ENCODE measurements around the gene TSFM. TPM values are rescaled to one million over a fixed set of nuclear protein-coding genes. Genes with fewer than 3 reads are reported as not detected.

The TSFM gene
- total RNA-seq, 2 donors from 2014 or later = 37.7 to 39.9 TPM

- Mint-ChIP-seq H3K9me3 (no peaks in the 10 kb centered on the region), H3K4me1 (peaks cover 19% of the 10 kb centered on the region), H3K4me3 (no peak overlapping the region), H3K27ac (no peak overlapping the region), H3K36me3 (ENCODE audit: low read depth) (peaks cover 23% of the 10 kb centered on the region), H3K27me3 (ENCODE audit: insufficient read depth) (peaks cover 30% of the 10 kb centered on the region)
- peaks cover 6% of the 10 kb centered on the region for H3K4me1 ChIP-seq (ENCODE audit: control insufficient read depth, insufficient read depth, low read length)
- no peak overlapping the region for H3K9ac ChIP-seq (ENCODE audit: extremely low read depth, low read length, poor library complexity, severe bottlenecking)
- H3K36me3 ChIP-seq (ENCODE audit: control insufficient read depth, insufficient read depth, low read length) = peaks cover 31% of the 10 kb centered on the region
- peaks cover 27% of the 10 kb centered on the region for H3K27me3 ChIP-seq (ENCODE audit: control insufficient read depth, insufficient read depth, low read length, poor library complexity, severe bottlenecking)
- TF ChIP-seq, protein P1, sequence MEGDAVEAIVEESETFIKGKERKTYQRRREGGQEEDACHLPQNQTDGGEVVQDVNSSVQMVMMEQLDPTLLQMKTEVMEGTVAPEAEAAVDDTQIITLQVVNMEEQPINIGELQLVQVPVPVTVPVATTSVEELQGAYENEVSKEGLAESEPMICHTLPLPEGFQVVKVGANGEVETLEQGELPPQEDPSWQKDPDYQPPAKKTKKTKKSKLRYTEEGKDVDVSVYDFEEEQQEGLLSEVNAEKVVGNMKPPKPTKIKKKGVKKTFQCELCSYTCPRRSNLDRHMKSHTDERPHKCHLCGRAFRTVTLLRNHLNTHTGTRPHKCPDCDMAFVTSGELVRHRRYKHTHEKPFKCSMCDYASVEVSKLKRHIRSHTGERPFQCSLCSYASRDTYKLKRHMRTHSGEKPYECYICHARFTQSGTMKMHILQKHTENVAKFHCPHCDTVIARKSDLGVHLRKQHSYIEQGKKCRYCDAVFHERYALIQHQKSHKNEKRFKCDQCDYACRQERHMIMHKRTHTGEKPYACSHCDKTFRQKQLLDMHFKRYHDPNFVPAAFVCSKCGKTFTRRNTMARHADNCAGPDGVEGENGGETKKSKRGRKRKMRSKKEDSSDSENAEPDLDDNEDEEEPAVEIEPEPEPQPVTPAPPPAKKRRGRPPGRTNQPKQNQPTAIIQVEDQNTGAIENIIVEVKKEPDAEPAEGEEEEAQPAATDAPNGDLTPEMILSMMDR (conservative IDR thresholded peaks at IDR 0.05) = no peak
- 99% methylated on average over 9 to 11 of the region's 11 CpGs for WGBS, 2 experiments (ENCODE audit: insufficient coverage in 1 of 2, insufficient read length in 1 of 2)
- H3K27ac ChIP-seq (ENCODE audit: low read depth, low read length) = no peak overlapping the region
- no peaks in the 10 kb centered on the region for H3K9me3 ChIP-seq (ENCODE audit: control insufficient read depth, low read length)
- DNase-seq = no peak
- no peak overlapping the region for H3K4me3 ChIP-seq (ENCODE audit: low read length)
Measured at GRCh38 chr12:57769594-57769993, 13.0 kb upstream of the TSFM start.

DNA sequence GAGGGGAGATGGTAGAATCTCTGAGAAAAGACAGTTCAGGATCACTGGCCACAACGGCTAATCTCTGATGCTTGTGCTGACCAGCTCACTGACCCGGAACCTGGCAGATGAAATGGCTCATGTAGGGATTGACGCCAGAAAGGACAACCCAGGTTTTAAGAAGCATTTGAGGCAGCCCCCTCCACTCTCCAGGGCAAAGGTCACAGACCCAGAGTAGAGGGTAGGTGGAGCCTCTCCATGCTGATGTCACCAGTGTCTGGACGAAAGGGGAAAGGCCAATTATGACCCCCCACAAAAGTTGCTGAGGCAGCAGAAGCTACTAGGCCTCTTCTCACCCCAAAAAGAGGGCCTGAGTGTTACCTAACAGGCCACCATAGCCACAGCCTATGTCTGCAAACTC, 11.9 kb upstream of the TSFM start:
- no peak overlapping the region for H3K9ac ChIP-seq (ENCODE audit: extremely low read depth, low read length, poor library complexity, severe bottlenecking)
- WGBS, 2 experiments (ENCODE audit: insufficient coverage in 1 of 2, insufficient read length in 1 of 2) = 91 to 93% methylated on average over 4 of the region's 4 CpGs
- peaks cover 6% of the 10 kb centered on the region for H3K4me1 ChIP-seq (ENCODE audit: control insufficient read depth, insufficient read depth, low read length)
- peaks cover 25% of the 10 kb centered on the region for H3K36me3 Mint-ChIP-seq (ENCODE audit: low read depth)
- H3K9me3 Mint-ChIP-seq = no peaks in the 10 kb centered on the region
- TF ChIP-seq, protein P1 (conservative IDR thresholded peaks at IDR 0.05) = no peak
- DNase-seq = no peak
- peak overlapping the region; percentile 97 for H3K4me3 ChIP-seq (ENCODE audit: low read length)
- no peaks in the 10 kb centered on the region for H3K9me3 ChIP-seq (ENCODE audit: control insufficient read depth, low read length)
- no peak overlapping the region for H3K27ac Mint-ChIP-seq
- peaks cover 15% of the 10 kb centered on the region for H3K4me1 Mint-ChIP-seq
- no peak overlapping the region for H3K27ac ChIP-seq (ENCODE audit: low read depth, low read length)
- H3K4me3 Mint-ChIP-seq = peak overlapping the region; percentile 85
- peaks cover 15% of the 10 kb centered on the region for H3K27me3 ChIP-seq (ENCODE audit: control insufficient read depth, insufficient read depth, low read length, poor library complexity, severe bottlenecking)
- peaks cover 19% of the 10 kb centered on the region for H3K27me3 Mint-ChIP-seq (ENCODE audit: insufficient read depth)
- peaks cover 31% of the 10 kb centered on the region for H3K36me3 ChIP-seq (ENCODE audit: control insufficient read depth, insufficient read depth, low read length)

DNA sequence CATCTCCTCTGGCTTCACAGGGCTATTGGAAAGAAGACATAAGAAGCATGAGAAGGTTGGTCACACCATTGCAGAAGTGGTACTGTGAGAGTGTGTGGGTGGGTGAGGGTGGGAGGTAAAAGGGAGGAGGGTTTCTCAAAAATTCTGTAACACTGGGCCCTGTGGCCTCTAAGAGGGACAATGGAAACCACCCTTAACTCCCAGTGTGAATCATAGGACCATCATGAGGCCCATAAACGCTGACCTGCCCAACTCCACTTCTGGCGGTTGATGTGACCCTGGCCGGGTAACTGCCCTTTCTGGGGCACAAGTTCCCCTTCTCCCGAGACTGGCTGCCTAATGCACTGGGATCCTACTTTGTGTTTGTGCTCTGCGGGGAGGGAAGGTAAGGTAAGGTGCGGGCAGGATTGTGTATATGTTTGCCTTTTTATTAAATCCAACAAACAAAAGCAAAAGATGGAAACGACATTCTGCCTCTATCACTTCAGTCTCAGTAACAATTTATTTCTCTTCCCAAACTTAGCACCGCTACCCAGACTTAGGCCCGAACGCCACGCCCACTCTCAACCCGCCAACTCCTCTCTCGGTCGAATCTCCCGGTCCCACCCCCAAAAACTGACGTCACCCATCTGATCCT, 11.2 kb upstream of the TSFM start:
- DNase-seq = peak; percentile 98
- peak overlapping the region; percentile 100 for H3K27ac Mint-ChIP-seq

More for the DNA sequence above, 11.2 kb upstream of the TSFM start:
- Mint-ChIP-seq H3K36me3 (ENCODE audit: low read depth) (peaks cover 26% of the 10 kb centered on the region), H3K27me3 (ENCODE audit: insufficient read depth) (peaks cover 12% of the 10 kb centered on the region), H3K4me1 (peaks cover 12% of the 10 kb centered on the region), H3K4me3 (peak overlapping the region; percentile 85), H3K9me3 (no peaks in the 10 kb centered on the region)
- peak overlapping the region; percentile 99 for H3K9ac ChIP-seq (ENCODE audit: extremely low read depth, low read length, poor library complexity, severe bottlenecking)
- no peaks in the 10 kb centered on the region for H3K9me3 ChIP-seq (ENCODE audit: control insufficient read depth, low read length)
- H3K4me3 ChIP-seq (ENCODE audit: low read length) = peak overlapping the region; percentile 97
- peaks cover 9% of the 10 kb centered on the region for H3K27me3 ChIP-seq (ENCODE audit: control insufficient read depth, insufficient read depth, low read length, poor library complexity, severe bottlenecking)
- peaks cover 4% of the 10 kb centered on the region for H3K4me1 ChIP-seq (ENCODE audit: control insufficient read depth, insufficient read depth, low read length)
- peaks cover 31% of the 10 kb centered on the region for H3K36me3 ChIP-seq (ENCODE audit: control insufficient read depth, insufficient read depth, low read length)
- 1 to 4% methylated on average over 11 to 14 of the region's 16 CpGs for WGBS, 2 experiments (ENCODE audit: insufficient coverage in 1 of 2, insufficient read length in 1 of 2)
- H3K27ac ChIP-seq (ENCODE audit: low read depth, low read length) = peak overlapping the region; percentile 96
- TF ChIP-seq, protein P1 (conservative IDR thresholded peaks at IDR 0.05) = no peak

Measured in endodermal cell (in vitro differentiated cells).